Adrenal gland (tissue), 5 donors: ENCODE data around the gene C8A.

Source experiments
- CTCF ChIP-seq, 6 experiments: fragments of 450-650 bp in 4 of 6; fragments of 200-600 bp in 2 of 6; sonication (generic) in 1 of 6; IDR thresholded peaks; 1 replicate in 5 of 6; 2 replicates in 1 of 6; pipeline versions ENCODE4 v1.5.1 to v1.8.0; 2016 to 2021; ENCODE audit warnings: antibody characterized with exemption in 6 of 6, mild to moderate bottlenecking in 2 of 6, moderate library complexity in 1 of 6
- POLR2A ChIP-seq, 2 donors: fragments of 450-650 bp; IDR thresholded peaks; one replicate each; pipeline ENCODE4 v1.6.1; 2017; ENCODE audit warnings: antibody characterized with exemption in 2 of 2, mild to moderate bottlenecking in 2 of 2, moderate library complexity in 1 of 2
- donor health status: DM: no; HTN: no; CAD: no.

DNA sequence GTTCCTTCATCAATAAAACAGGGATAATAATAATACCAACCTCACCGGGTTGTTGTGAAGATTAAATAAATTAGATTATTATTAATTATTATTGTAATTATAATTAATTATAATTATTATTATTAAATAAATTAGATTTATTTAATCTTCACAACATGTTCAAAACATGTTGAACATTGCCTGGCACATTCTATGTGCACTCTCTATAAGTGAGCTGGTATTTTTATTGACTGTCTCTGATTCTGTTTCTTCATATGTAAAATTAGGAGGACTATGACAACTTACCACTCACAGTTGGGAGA is 112.1 kb downstream of the C8A start:
- no peak for TF ChIP-seq CTCF (IDR thresholded peaks at IDR 0.05)
- no peak for TF ChIP-seq POLR2A (IDR thresholded peaks at IDR 0.05)
